NCI-H446 treated with DMSO at 0.1 percent for 48 hours (cell line): ENCODE data around the gene AFP.

Experiments used
- DNase-seq: peaks from one replicate; lab custom pipeline; 2025; lab: John Stamatoyannopoulos, UW

Gene AFP

GRCh38 chr4:73459048-73459421, 23.0 kb downstream of the AFP start:
- no peak for DNase-seq

- DNase-seq: no peak
Measured at GRCh38 chr4:73460913-73461522, 25.0 kb downstream of the AFP start.

- no peak for DNase-seq
Measured at GRCh38 chr4:73468170-73468569, 32.1 kb downstream of the AFP start.

- no peak for DNase-seq
Measured at GRCh38 chr4:73470728-73471127, 34.7 kb downstream of the AFP start.

- DNase-seq: no peak
Measured at GRCh38 chr4:73477176-73477575, 41.2 kb downstream of the AFP start.

GRCh38 chr4:73479323-73479722, 43.3 kb downstream of the AFP start:
- no peak for DNase-seq

GRCh38 chr4:73481358-73481757, 45.3 kb downstream of the AFP start, which contains the start of gene AFM:
Gene AFM, plus strand, starts transcription at chr4:73481745. Its CDS starts 31 bp downstream, at chr4:73481776.
- DNase-seq: no peak

GRCh38 chr4:73485085-73485484, 49.1 kb downstream of the AFP start:
- DNase-seq: no peak

- DNase-seq: no peak
Measured at GRCh38 chr4:73485596-73485995, 49.6 kb downstream of the AFP start.

- no peak for DNase-seq
Measured at GRCh38 chr4:73486497-73486896, 50.5 kb downstream of the AFP start.

GRCh38 chr4:73487233-73487632, 51.2 kb downstream of the AFP start:
- no peak for DNase-seq

GRCh38 chr4:73499996-73500765, 64.2 kb downstream of the AFP start:
- no peak for DNase-seq

- DNase-seq: no peak
Measured at GRCh38 chr4:73501664-73502265, 65.7 kb downstream of the AFP start.

GRCh38 chr4:73505567-73505966, 69.5 kb downstream of the AFP start:
- no peak for DNase-seq
